DND-41 (cell line): ENCODE measurements around the gene NELFA.

Experiments
- ATAC-seq: fragments of 200-7000 bp; cut with Tn5 transposase; 3 replicates; pipeline ENCODE4 v1.9.1; 2021; ENCODE audit warnings: low read depth; ENCODE audit not compliant: insufficient read depth
- DNase-seq: peaks from one replicate; pipeline ENCODE4 v3.0.0-alpha.2; 2020
- H2AFZ ChIP-seq: 2 replicates; pipeline ENCODE4 v1.6.0; 2012; ENCODE audit warnings: low read depth, low read length
- H3K27ac ChIP-seq: 2 replicates; pipeline ENCODE4 v1.5.1; 2012; ENCODE audit warnings: low read length, inconsistent platforms
- H3K27me3 ChIP-seq: fragments of 200-600 bp; sonication (generic); 2 replicates; pipeline ENCODE4 v1.6.0; 2012; ENCODE audit warnings: low read length, mild to moderate bottlenecking, inconsistent platforms; ENCODE audit not compliant: insufficient read depth, poor library complexity
- H3K36me3 ChIP-seq: 2 replicates; pipeline ENCODE4 v1.5.1; 2012; ENCODE audit warnings: low read length, inconsistent platforms; ENCODE audit not compliant: insufficient read depth
- H3K4me1 ChIP-seq: 2 replicates; pipeline ENCODE4 v1.5.1; 2012; ENCODE audit warnings: mild to moderate bottlenecking, low read length; ENCODE audit not compliant: insufficient read depth
- H3K4me2 ChIP-seq: 2 replicates; pipeline ENCODE4 v1.6.0; 2012; ENCODE audit warnings: mild to moderate bottlenecking, moderate library complexity, low read length, inconsistent platforms; ENCODE audit not compliant: insufficient read depth
- H3K4me3 ChIP-seq, 2 experiments: fragments of 200-600 bp in 1 of 2; shearing (Covaris generic) in 1 of 2; 2 replicates each; pipeline ENCODE4 v1.5.1; 2012 to 2016; ENCODE audit warnings: inconsistent platforms in 2 of 2, low read length in 2 of 2, mild to moderate bottlenecking in 2 of 2, low read depth in 1 of 2, moderate library complexity in 1 of 2
- H3K79me2 ChIP-seq: 2 replicates; pipeline ENCODE4 v1.6.0; 2012; ENCODE audit warnings: low read length, inconsistent platforms; ENCODE audit not compliant: insufficient read depth
- H3K9ac ChIP-seq: 2 replicates; pipeline ENCODE4 v1.6.0; 2012; ENCODE audit warnings: low read depth, mild to moderate bottlenecking, inconsistent platforms, low read length, moderate library complexity
- H3K9me3 ChIP-seq: 2 replicates; pipeline ENCODE4 v1.5.1; 2012; ENCODE audit warnings: low read length, moderate library complexity, mild to moderate bottlenecking, inconsistent platforms; ENCODE audit not compliant: insufficient read depth, severe bottlenecking
- H4K20me1 ChIP-seq: 2 replicates; pipeline ENCODE4 v1.6.0; 2012; ENCODE audit warnings: low read length; ENCODE audit not compliant: insufficient read depth
- CTCF ChIP-seq: IDR thresholded peaks from 2 replicates; pipeline ENCODE4 v1.5.1; 2012; ENCODE audit warnings: borderline replicate concordance, low read length, moderate library complexity, mild to moderate bottlenecking; ENCODE audit not compliant: poor library complexity, severe bottlenecking; ENCODE audit errors: extremely low read depth
- EZH2 ChIP-seq: IDR thresholded peaks from 3 replicates; pipeline ENCODE4 v1.6.1; 2012; ENCODE audit warnings: borderline replicate concordance, low read depth, mild to moderate bottlenecking, moderate library complexity, low read length, inconsistent platforms; ENCODE audit not compliant: severe bottlenecking

Gene NELFA

GRCh38 chr4:1991596-1992434 lies 17.0 kb downstream of the NELFA start:
- Histone ChIP-seq H3K36me3 (peaks cover 69% of the 10 kb centered on the region), H3K9ac (no peak overlapping the region), H3K79me2 (peaks cover 75% of the 10 kb centered on the region)

GRCh38 chr4:1991087-1991486 lies 17.7 kb downstream of the NELFA start:
- no peak for DNase-seq
- no peak for ATAC-seq
- Histone ChIP-seq H3K4me2 (no peak overlapping the region), H2AFZ (no peak overlapping the region), H3K9ac (no peak overlapping the region), H3K4me1 (no peaks in the 10 kb centered on the region), H3K36me3 (peaks cover 71% of the 10 kb centered on the region), H3K27ac (no peak overlapping the region), H3K79me2 (peaks cover 69% of the 10 kb centered on the region), H3K9me3 (no peaks in the 10 kb centered on the region), H4K20me1 (peaks cover 75% of the 10 kb centered on the region), H3K27me3 (no peaks in the 10 kb centered on the region), H3K4me3 (no peak overlapping the region)
- TF ChIP-seq EZH2 (no peak), CTCF (no peak)

More at GRCh38 chr4:1991596-1992434, 17.0 kb downstream of the NELFA start:
- no peak overlapping the region for H3K4me3 ChIP-seq
- no peak overlapping the region for H3K27ac ChIP-seq
- H3K4me2 ChIP-seq: no peak overlapping the region
- H2AFZ ChIP-seq: no peak overlapping the region
- ATAC-seq (peak; percentile 25; the same call in 1 of the 3 replicates), DNase-seq (no peak)
- peaks cover 80% of the 10 kb centered on the region for H4K20me1 ChIP-seq
- no peaks in the 10 kb centered on the region for H3K27me3 ChIP-seq
- H3K9me3 ChIP-seq: no peaks in the 10 kb centered on the region
- H3K4me1 ChIP-seq: no peaks in the 10 kb centered on the region
- TF ChIP-seq EZH2 (no peak), CTCF (no peak)

- peaks cover 75% of the 10 kb centered on the region for H4K20me1 ChIP-seq
- no peaks in the 10 kb centered on the region for H3K9me3 ChIP-seq
- no peak overlapping the region for H3K27ac ChIP-seq
- H3K4me2 ChIP-seq: no peak overlapping the region
- no peak for TF ChIP-seq CTCF
- peaks cover 72% of the 10 kb centered on the region for H3K36me3 ChIP-seq
- no peak overlapping the region for H2AFZ ChIP-seq
- H3K4me3 ChIP-seq: no peak overlapping the region
- no peaks in the 10 kb centered on the region for H3K4me1 ChIP-seq
- peaks cover 65% of the 10 kb centered on the region for H3K79me2 ChIP-seq
- no peak for ATAC-seq
- no peaks in the 10 kb centered on the region for H3K27me3 ChIP-seq
- DNase-seq: no peak
- H3K9ac ChIP-seq: no peak overlapping the region
These were observed 18.1 kb downstream of the NELFA start for GRCh38 chr4:1990676-1991075.

- no peaks in the 10 kb centered on the region for H3K4me1 ChIP-seq
- H3K9ac ChIP-seq: no peak overlapping the region
- H3K27me3 ChIP-seq: no peaks in the 10 kb centered on the region
- H3K36me3 ChIP-seq: peaks cover 74% of the 10 kb centered on the region
- H3K79me2 ChIP-seq: peaks cover 61% of the 10 kb centered on the region
- H3K9me3 ChIP-seq: no peaks in the 10 kb centered on the region
- ATAC-seq: no peak
- no peak for TF ChIP-seq CTCF
- H2AFZ ChIP-seq: no peak overlapping the region
- H3K4me3 ChIP-seq: no peak overlapping the region
- H3K27ac ChIP-seq: no peak overlapping the region
- peaks cover 76% of the 10 kb centered on the region for H4K20me1 ChIP-seq
- DNase-seq: no peak
- no peak overlapping the region for H3K4me2 ChIP-seq
These were observed 18.5 kb downstream of the NELFA start for GRCh38 chr4:1990348-1990645.
